B cell (primary cell): Measurements from ENCODE around the gene TLE3.

Experiments used
- EZH2 ChIP-seq: IDR thresholded peaks from 2 replicates; pipeline ENCODE4 v1.6.1; 2012; ENCODE audit warnings: borderline replicate concordance, low read depth, mild to moderate bottlenecking, moderate library complexity, low read length; ENCODE audit not compliant: insufficient read depth, poor library complexity, severe bottlenecking
- TF ChIP-seq, protein P1 (sequence below): fragments of 200-600 bp; IDR thresholded peaks from one replicate; pipeline ENCODE4 v1.8.0; 2022; ENCODE audit warnings: antibody characterized with exemption, mild to moderate bottlenecking

DNA sequence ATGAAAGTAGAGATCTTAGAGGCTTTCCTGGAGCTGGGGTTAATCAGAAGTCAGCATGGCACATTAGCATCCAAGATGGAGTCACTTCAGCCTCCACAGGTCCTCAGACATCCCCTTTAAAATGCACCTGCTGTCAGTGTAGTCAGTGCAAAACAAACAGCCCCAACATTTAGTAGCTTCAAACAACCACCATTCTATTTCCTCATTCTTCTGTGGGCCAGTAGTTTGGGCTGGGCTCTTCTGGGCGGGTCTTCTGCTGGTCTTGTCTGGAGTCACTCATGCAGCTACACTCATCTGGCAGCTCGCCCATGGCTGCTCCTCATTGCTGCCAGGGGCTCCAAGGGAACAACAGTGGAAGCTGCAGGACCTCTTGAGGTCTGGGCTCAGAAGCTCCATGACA lies 99.9 kb downstream of the TLE3 start:
- TF ChIP-seq, protein P1, sequence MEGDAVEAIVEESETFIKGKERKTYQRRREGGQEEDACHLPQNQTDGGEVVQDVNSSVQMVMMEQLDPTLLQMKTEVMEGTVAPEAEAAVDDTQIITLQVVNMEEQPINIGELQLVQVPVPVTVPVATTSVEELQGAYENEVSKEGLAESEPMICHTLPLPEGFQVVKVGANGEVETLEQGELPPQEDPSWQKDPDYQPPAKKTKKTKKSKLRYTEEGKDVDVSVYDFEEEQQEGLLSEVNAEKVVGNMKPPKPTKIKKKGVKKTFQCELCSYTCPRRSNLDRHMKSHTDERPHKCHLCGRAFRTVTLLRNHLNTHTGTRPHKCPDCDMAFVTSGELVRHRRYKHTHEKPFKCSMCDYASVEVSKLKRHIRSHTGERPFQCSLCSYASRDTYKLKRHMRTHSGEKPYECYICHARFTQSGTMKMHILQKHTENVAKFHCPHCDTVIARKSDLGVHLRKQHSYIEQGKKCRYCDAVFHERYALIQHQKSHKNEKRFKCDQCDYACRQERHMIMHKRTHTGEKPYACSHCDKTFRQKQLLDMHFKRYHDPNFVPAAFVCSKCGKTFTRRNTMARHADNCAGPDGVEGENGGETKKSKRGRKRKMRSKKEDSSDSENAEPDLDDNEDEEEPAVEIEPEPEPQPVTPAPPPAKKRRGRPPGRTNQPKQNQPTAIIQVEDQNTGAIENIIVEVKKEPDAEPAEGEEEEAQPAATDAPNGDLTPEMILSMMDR, result no peak
- TF ChIP-seq EZH2, result no peak
